A549 (cell line): ENCODE data around the gene VSIG8. TPM values are rescaled to one million over a fixed set of nuclear protein-coding genes. Genes with fewer than 3 reads are reported as not detected.

Experiments
- ATAC-seq, 2 experiments: fragments of 200-7000 bp in 1 of 2; fragments of >200 bp in 1 of 2; cut with Nextera tagmentation in 1 of 2; cut with Tn5 transposase in 1 of 2; 3 replicates each; pipeline versions ENCODE4 v1.8.0 to v1.9.1; 2018 to 2020; ENCODE audit warnings: mild to moderate bottlenecking in 1 of 2, moderate library complexity in 1 of 2
- CTCF ChIA-PET: fragments of 300-600 bp; sonication (Branson Sonifier 250); formaldehyde crosslinking; extraction: SDS; loops from one replicate; lab custom pipeline; 2021; ENCODE audit warnings: antibody characterized with exemption, inconsistent platforms; lab: Yijun Ruan, JAX
- POLR2A ChIA-PET: fragments of 350-600 bp; formaldehyde crosslinking; extraction: SDS; loops from one replicate; lab custom pipeline; 2021; ENCODE audit warnings: antibody characterized with exemption, inconsistent platforms; lab: Yijun Ruan, JAX
- DNase-seq, 2 experiments: peaks; one replicate each; pipeline versions ENCODE4 v3.0.0 to v3.0.0-alpha.2; 2011 to 2016; ENCODE audit warnings: low read depth in 1 of 2, low spot score in 1 of 2
- FAIRE-seq: peaks from 2 replicates; lab custom pipeline; 2011; peaks lifted over from hg19 to GRCh38; lab: Jason Lieb, UNC
- H3K27ac ChIP-seq, 2 experiments: fragments of >200 bp; sonication (Bioruptor Twin); formaldehyde crosslinking; 3 replicates each; pipeline ENCODE4 v1.5.1; 2016 to 2017
- H3K4me1 ChIP-seq: fragments of >200 bp; sonication (Bioruptor Twin); formaldehyde crosslinking; 3 replicates; pipeline ENCODE4 v1.6.1; 2016
- H3K4me2 ChIP-seq: fragments of >200 bp; sonication (Bioruptor Twin); formaldehyde crosslinking; 3 replicates; pipeline ENCODE4 v1.6.1; 2016
- H3K4me3 ChIP-seq: fragments of >200 bp; sonication (Bioruptor Twin); formaldehyde crosslinking; 3 replicates; pipeline ENCODE4 v1.5.1; 2016
- H3K9me3 ChIP-seq: fragments of >200 bp; sonication (Bioruptor Twin); formaldehyde crosslinking; 3 replicates; pipeline ENCODE4 v1.6.1; 2016
- CBX2 ChIP-seq: fragments of 200-600 bp; sonication (generic); IDR thresholded peaks from 2 replicates; pipeline ENCODE4 v1.6.1; 2016; ENCODE audit warnings: low read depth, mild to moderate bottlenecking, borderline replicate concordance
- CBX8 ChIP-seq: fragments of 200-600 bp; sonication (generic); IDR thresholded peaks from 2 replicates; pipeline ENCODE4 v1.6.1; 2016
- E2F6 ChIP-seq: IDR thresholded peaks from 2 replicates; pipeline ENCODE4 v1.6.1; 2012; ENCODE audit warnings: low read depth, borderline replicate concordance
- FOSL2 ChIP-seq, 2 experiments: fragments of 450-650 bp in 1 of 2; fragments of >200 bp in 1 of 2; sonication (Bioruptor Twin) in 1 of 2; formaldehyde crosslinking; IDR thresholded peaks; 2 replicates each; pipeline versions ENCODE4 v1.5.0 to v1.6.1; 2016 to 2020; ENCODE audit warnings: mild to moderate bottlenecking in 1 of 2, moderate library complexity in 1 of 2
- FOXS1 ChIP-seq: fragments of 250-450 bp; sonication (Bioruptor Pico); IDR thresholded peaks from 2 replicates; pipeline ENCODE4 v1.5.0; 2020; ENCODE audit warnings: mild to moderate bottlenecking, moderate library complexity
- HEYL ChIP-seq: fragments of 250-450 bp; sonication (Bioruptor Pico); IDR thresholded peaks from 2 replicates; pipeline ENCODE4 v1.8.0; 2021; ENCODE audit warnings: mild to moderate bottlenecking, moderate library complexity
- HOXB13 ChIP-seq: fragments of 250-450 bp; sonication (Bioruptor Pico); IDR thresholded peaks from 2 replicates; pipeline ENCODE4 v1.5.0; 2020; ENCODE audit warnings: low read depth, mild to moderate bottlenecking, moderate library complexity
- JUN ChIP-seq, 2 experiments: fragments of >200 bp; sonication (Bioruptor Twin); formaldehyde crosslinking; IDR thresholded peaks; 2 replicates in 1 of 2; 3 replicates in 1 of 2; pipeline ENCODE4 v1.6.1; 2016 to 2017
- MAFK ChIP-seq: fragments of 450-650 bp; IDR thresholded peaks from 2 replicates; pipeline ENCODE4 v1.6.1; 2014; ENCODE audit not compliant: partially characterized antibody
- MAZ ChIP-seq: fragments of 150-350 bp; IDR thresholded peaks from 2 replicates; pipeline ENCODE4 v1.6.1; 2014; ENCODE audit warnings: antibody characterized with exemption, low read depth, low read length, borderline replicate concordance
- NFE2L2 ChIP-seq: fragments of 150-350 bp; conservative IDR thresholded peaks from 2 replicates; pipeline ENCODE4 v1.6.1; 2014; ENCODE audit warnings: low read length
- NPAS2 ChIP-seq: fragments of 250-450 bp; sonication (Bioruptor Pico); IDR thresholded peaks from 2 replicates; pipeline ENCODE4 v1.8.0; 2022; ENCODE audit warnings: mild to moderate bottlenecking, moderate library complexity, borderline replicate concordance
- POLR2AphosphoS2 ChIP-seq: conservative IDR thresholded peaks from 2 replicates; pipeline ENCODE4 v1.6.1; 2012; ENCODE audit warnings: low read length, improper control_type of control experiment, inconsistent platforms
- RARB ChIP-seq: fragments of 250-450 bp; sonication (Bioruptor Pico); IDR thresholded peaks from 2 replicates; pipeline ENCODE4 v1.8.0; 2021; ENCODE audit warnings: mild to moderate bottlenecking, moderate library complexity
- RCOR1 ChIP-seq: fragments of 150-350 bp; IDR thresholded peaks from 2 replicates; pipeline ENCODE4 v1.6.1; 2014; ENCODE audit warnings: antibody characterized with exemption, low read length, low read depth
- REST ChIP-seq: fragments of 200-600 bp; sonication (generic); IDR thresholded peaks from 2 replicates; pipeline ENCODE4 v1.6.1; 2016; ENCODE audit warnings: antibody characterized with exemption, mild to moderate bottlenecking, moderate library complexity
- SREBF2 ChIP-seq: fragments of 450-650 bp; IDR thresholded peaks from 2 replicates; pipeline ENCODE4 v1.6.1; 2014; ENCODE audit warnings: mild to moderate bottlenecking, moderate library complexity
- TFCP2L1 ChIP-seq: fragments of 250-450 bp; sonication (Bioruptor Pico); IDR thresholded peaks from 2 replicates; pipeline ENCODE4 v1.5.0; 2021; ENCODE audit warnings: mild to moderate bottlenecking
- ZC3H11A ChIP-seq: fragments of 450-650 bp; IDR thresholded peaks from 2 replicates; pipeline ENCODE4 v1.6.1; 2014; ENCODE audit warnings: antibody characterized with exemption, mild to moderate bottlenecking
- ZSCAN20 ChIP-seq: fragments of 250-450 bp; sonication (Bioruptor Pico); IDR thresholded peaks from 2 replicates; pipeline ENCODE4 v1.8.0; 2022; ENCODE audit warnings: mild to moderate bottlenecking, moderate library complexity
- whole genome bisulfite sequencing: methylation state at CpG from one replicate; pipeline ENCODE4 v1.1.6; 2017; ENCODE audit errors: missing lambda C conversion rate; 5-methylcytosine and 5-hydroxymethylcytosine counted together
- polyA plus RNA-seq, 4 experiments: library from polyadenylated mRNA; depleted of rRNA in 3 of 4; stranded (reverse); fragments of >200 nt; fragmentation: RNase III in 1 of 4; extraction: RNeasy Plus Mini Kit Qiagen cat#74134 plus additional on column Dnase treatment in 1 of 4; gene quantifications; 2 replicates in 3 of 4; 3 replicates in 1 of 4; pipeline ENCODE4 v1.2.3, GENCODE V29; 2011 to 2017
- TF ChIP-seq, protein P1 (sequence below): fragments of 450-650 bp; IDR thresholded peaks from 2 replicates; pipeline ENCODE4 v1.6.1; 2014; ENCODE audit warnings: antibody characterized with exemption
- TF ChIP-seq, protein P2 (sequence below): fragments of 150-350 bp; IDR thresholded peaks from 2 replicates; pipeline ENCODE4 v1.6.1; 2014; ENCODE audit warnings: low read depth, mild to moderate bottlenecking, low read length
- TF ChIP-seq, protein P3 (sequence below): fragments of >200 bp; sonication (Bioruptor Twin); formaldehyde crosslinking; IDR thresholded peaks from 2 replicates; pipeline ENCODE4 v1.6.1; 2016

VSIG8 gene
- polyA plus RNA-seq, 2 of the 4 experiments (the other 2 are of a cell fraction), result 0.04 to 0.09 TPM

DNA sequence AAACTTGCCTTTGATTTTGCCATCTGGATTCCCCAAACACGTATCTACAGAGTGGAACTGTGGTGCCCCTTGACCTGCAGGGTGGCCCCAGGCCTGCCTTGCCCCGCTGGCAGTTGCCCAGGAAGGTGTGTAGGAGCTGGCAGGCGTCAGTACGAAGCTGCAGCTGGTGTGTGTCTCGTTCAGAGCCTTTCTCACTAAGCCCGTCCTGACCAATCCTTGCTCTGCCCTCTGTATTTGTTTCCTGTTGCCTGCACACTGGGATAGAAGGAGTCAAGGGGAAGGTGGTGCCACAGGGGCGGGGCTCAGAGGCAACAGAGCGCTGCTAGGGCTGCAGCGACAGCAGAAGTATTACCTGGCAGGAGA, 5.2 kb upstream of the VSIG8 start:
- no peak overlapping the region for H3K4me3 ChIP-seq
- no peaks in the 10 kb centered on the region for H3K9me3 ChIP-seq
- DNase-seq (no peak), FAIRE-seq (no peak), ATAC-seq (peak in 1 of 2 experiments; percentile 28; a peak in 2 of 6 replicates)
- ChIA-PET POLR2A (no interaction called here), CTCF (interaction anchor here (1.4 to 2.6 kb wide), 3 partner anchors 10 to 69 kb away, joined by 3 to 8 read pairs (median 5); no protein-coding TSS in a partner anchor)
- WGBS, result 63% methylated on average over 6 of the region's 9 CpGs
- H3K4me1 ChIP-seq, result 0 out of 3 replicates have a peak, but pooled peaks cover 3% of the 10 kb centered on the region
- no peak overlapping the region for H3K27ac ChIP-seq
- no peak overlapping the region for H3K4me2 ChIP-seq
- TF ChIP-seq HOXB13 (CRISPR knock-in tag), result no peak
- TF ChIP-seq, protein P1, sequence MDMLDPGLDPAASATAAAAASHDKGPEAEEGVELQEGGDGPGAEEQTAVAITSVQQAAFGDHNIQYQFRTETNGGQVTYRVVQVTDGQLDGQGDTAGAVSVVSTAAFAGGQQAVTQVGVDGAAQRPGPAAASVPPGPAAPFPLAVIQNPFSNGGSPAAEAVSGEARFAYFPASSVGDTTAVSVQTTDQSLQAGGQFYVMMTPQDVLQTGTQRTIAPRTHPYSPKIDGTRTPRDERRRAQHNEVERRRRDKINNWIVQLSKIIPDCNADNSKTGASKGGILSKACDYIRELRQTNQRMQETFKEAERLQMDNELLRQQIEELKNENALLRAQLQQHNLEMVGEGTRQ, result no peak
- TF ChIP-seq REST, result no peak
- no peak for TF ChIP-seq CBX8
- TF ChIP-seq JUN (IDR thresholded peaks at IDR 0.05), result no peak
- no peak for TF ChIP-seq NFE2L2
- TF ChIP-seq NPAS2, result no peak
- TF ChIP-seq HEYL (CRISPR knock-in tag), result no peak
- TF ChIP-seq RCOR1, result no peak
- TF ChIP-seq, protein P2, sequence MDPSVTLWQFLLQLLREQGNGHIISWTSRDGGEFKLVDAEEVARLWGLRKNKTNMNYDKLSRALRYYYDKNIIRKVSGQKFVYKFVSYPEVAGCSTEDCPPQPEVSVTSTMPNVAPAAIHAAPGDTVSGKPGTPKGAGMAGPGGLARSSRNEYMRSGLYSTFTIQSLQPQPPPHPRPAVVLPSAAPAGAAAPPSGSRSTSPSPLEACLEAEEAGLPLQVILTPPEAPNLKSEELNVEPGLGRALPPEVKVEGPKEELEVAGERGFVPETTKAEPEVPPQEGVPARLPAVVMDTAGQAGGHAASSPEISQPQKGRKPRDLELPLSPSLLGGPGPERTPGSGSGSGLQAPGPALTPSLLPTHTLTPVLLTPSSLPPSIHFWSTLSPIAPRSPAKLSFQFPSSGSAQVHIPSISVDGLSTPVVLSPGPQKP, result no peak
- no peak for TF ChIP-seq CBX2
- no peak for TF ChIP-seq POLR2AphosphoS2
- TF ChIP-seq ZC3H11A, result no peak
- TF ChIP-seq, protein P3, sequence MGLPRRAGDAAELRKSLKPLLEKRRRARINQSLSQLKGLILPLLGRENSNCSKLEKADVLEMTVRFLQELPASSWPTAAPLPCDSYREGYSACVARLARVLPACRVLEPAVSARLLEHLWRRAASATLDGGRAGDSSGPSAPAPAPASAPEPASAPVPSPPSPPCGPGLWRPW, result no peak
- TF ChIP-seq TFCP2L1, result no peak
- TF ChIP-seq FOSL2 (IDR thresholded peaks at IDR 0.05), result no peak
- no peak for TF ChIP-seq FOSL2 (CRISPR knock-in tag; IDR thresholded peaks at IDR 0.05)
- TF ChIP-seq SREBF2, result no peak
- no peak for TF ChIP-seq RARB (CRISPR knock-in tag)
- no peak for TF ChIP-seq MAZ
- TF ChIP-seq ZSCAN20 (CRISPR knock-in tag), result no peak

GRCh38 chr1:159866905-159867663, 4.6 kb upstream of the VSIG8 start:
- ChIA-PET POLR2A (no interaction called here), CTCF (interaction anchor here (1.0 to 2.6 kb wide), 4 partner anchors 9 to 69 kb away, joined by 3 to 8 read pairs (median 4); no protein-coding TSS in a partner anchor)
- FAIRE-seq (no peak), DNase-seq (no peak), ATAC-seq (no peak)
- Histone ChIP-seq H3K4me1 (0 out of 3 replicates have a peak, but pooled peaks cover 3% of the 10 kb centered on the region), H3K4me3 (no peak overlapping the region), H3K27ac (no peak overlapping the region), H3K4me2 (no peak overlapping the region), H3K9me3 (no peaks in the 10 kb centered on the region)
- 80% methylated on average over 14 of the region's 14 CpGs for WGBS
- TF ChIP-seq FOXS1 (CRISPR knock-in tag) (no peak), MAFK (no peak), E2F6 (no peak)
